Lower leg skin (tissue), 3 donors: Measurements from ENCODE around the gene ZC3H6.

Experiments
- CTCF ChIP-seq, 3 donors: fragments of 450-650 bp; IDR thresholded peaks; one replicate each; pipeline ENCODE4 v1.5.1; 2016; ENCODE audit warnings: antibody characterized with exemption in 3 of 3, mild to moderate bottlenecking in 3 of 3, moderate library complexity in 2 of 3
- POLR2A ChIP-seq, 2 donors: fragments of 450-650 bp; IDR thresholded peaks; one replicate each; pipeline ENCODE4 v1.6.1; 2016 to 2017; ENCODE audit warnings: antibody characterized with exemption in 2 of 2, mild to moderate bottlenecking in 1 of 2, moderate library complexity in 1 of 2

GRCh38 chr2:112256654-112257053 lies 18.7 kb upstream of the ZC3H6 start:
- TF ChIP-seq CTCF (IDR thresholded peaks at IDR 0.05) (no peak), POLR2A (IDR thresholded peaks at IDR 0.05) (no peak)
